GM15510 (cell line): Measurements from ENCODE around the gene HES6.

Experiments used
- POLR2A ChIP-seq: IDR thresholded peaks from 3 replicates; pipeline ENCODE4 v1.6.1; 2011; ENCODE audit warnings: borderline replicate concordance; ENCODE audit not compliant: insufficient read length; ENCODE audit errors: extremely low read depth

HES6 gene

DNA sequence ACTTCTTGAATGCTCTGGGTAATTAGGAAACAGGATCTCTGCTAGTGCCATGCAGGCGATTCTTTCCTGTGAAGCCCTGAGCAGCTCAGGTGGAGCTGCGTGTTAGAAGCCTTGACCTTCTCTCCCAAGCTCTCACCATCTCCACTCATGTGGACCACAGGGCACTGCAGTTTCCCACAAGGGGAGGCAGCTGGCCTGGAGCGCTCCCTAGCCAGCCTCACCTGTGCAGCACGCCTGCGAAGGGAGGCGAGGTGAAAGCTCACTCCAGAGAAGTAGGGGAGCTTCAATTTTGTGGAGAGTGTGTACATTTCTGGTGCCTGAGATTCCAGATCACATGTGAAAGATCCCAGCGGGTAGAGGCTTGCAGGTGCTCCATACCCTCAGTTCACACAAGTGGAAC lies 11.1 kb upstream of the HES6 start:
- TF ChIP-seq POLR2A, result no peak

DNA sequence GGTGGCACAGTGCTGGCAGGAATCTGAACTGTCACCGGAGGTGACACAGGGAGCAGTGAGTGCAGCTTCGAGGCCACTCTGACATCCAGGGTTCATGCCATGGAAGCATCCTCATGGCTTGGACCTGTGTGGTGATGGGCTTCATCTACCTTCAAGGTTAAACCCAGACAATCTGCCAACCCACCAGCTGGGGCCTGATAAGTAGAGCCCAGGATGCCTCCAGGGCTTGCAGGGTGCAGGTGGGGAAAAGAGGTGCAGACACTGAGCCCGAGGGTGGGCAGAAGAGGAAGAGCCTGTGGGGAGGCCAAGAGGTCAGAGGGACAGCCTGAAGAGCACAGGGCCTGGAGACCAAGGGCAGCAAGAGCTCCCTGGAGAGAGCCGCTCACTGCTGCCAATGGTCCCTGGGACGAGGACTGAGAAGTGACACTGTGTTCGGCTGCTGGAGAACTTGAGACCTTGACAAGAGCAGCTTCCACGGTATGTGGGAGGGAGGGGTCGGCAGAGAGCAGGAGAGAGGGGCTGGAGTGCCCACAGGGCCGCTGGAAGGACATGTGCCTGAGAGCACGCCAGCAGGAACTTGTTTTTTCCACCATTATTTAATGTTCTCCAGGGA lies 8.1 kb upstream of the HES6 start:
- no peak for TF ChIP-seq POLR2A

DNA sequence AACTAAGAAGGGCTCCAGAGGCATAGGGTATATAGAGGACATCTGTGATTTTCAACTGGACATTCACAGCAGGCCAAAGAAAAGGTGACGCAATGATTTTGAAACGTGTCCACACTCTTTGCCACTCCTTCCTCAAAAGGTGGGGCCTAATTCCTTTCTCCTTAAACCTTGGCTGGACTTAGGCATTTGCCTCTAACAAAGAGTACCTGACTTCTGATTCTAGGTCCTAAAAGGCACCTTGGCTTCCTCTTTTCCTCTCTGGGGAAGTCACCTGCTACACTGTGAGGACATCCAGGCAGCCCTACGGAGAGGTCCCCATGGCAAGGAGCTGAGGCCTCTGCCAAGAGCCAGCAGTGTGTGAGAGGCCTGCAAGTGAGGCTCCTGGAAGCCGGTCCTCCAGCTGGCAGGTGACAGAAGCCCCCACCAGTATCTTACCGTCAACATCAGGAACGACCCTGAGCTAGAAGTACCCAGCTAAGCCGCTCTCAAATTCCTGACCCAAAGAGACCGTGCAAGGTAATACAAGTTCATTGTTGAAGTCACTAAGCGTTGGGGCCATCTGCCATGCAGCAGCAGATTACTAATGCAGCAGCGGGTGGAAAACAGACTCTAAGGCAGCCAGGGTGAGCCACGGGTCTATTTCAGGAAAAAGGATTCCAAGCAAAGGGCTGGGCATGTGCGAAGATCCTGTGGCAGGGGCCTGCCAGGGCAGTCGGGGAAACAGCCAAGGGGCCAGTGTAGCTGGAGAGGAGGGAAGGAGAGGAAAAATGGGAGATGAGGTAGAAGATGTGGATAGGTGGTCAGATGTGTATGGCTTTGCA lies 7.4 kb upstream of the HES6 start:
- TF ChIP-seq POLR2A, result no peak

GRCh38 chr2:238244151-238244550 lies 4.3 kb upstream of the HES6 start:
- TF ChIP-seq POLR2A, result no peak

DNA sequence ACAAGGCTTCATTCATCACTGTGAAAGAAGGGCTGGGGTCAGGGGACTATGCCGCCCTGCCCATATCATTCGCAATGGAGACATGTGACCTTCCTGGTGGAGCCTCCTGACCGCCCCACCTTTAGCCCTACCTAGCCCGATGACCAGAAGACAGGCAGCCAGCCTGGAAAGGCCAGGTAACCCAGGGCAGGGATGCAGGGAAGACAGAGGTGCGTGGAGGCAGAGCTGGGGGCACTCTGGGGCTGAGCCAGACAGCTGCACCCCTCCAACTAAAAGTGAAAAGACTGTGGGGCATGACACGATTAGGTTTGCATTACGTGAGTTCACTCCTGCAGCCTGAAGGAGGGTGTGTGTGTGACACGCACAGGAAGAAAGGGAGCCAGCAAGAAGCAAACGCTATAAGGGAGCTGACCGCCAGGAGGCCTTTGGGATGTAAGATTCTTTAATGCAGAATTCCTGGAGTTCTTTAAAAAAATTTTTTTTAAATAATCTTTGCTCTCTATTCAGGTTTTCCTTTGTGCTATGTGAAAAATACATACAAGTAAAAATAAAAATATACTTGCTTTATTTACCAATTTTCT lies 3.7 kb upstream of the HES6 start:
- TF ChIP-seq POLR2A, result no peak

DNA sequence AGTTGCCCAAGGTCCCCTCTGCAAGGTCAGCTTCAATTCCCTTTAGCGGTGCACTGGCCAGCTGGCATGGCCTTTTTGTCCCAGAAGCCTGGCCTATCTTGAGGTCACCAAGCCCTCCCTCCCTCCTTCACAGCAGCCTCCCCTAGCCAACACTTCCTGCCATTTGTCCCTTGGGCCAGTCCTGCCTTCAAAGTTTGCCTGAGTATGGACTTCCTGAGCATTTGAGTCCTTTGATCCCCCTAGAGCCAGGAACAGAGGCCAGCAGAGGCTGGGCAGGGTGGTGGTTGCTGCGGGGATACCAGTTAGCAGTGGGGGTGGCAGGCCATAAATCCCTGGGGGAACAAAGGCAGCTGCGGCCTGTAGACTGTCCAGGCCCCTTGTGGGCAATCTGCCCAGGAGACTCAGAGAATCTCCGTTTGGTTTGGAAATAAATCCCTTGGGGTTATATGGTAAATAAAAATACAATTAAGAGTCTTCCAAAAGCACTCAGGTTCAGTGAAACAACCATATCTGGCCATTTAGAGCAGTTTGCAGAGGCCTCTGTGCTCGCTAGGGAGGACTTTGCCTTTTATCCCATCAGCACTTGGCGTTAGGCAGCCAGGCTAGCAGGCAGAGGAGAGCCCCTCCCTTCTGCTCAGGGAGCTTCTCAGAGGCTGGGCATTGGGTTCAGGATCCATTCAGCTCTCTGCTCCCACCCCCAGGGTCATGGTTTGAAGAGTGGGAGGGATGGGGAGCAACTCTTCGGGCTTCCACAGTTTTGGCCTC lies 3.1 kb upstream of the HES6 start:
- TF ChIP-seq POLR2A, result no peak

- no peak for TF ChIP-seq POLR2A
Observed at GRCh38 chr2:238241970-238242369, 2.1 kb upstream of the HES6 start.

DNA sequence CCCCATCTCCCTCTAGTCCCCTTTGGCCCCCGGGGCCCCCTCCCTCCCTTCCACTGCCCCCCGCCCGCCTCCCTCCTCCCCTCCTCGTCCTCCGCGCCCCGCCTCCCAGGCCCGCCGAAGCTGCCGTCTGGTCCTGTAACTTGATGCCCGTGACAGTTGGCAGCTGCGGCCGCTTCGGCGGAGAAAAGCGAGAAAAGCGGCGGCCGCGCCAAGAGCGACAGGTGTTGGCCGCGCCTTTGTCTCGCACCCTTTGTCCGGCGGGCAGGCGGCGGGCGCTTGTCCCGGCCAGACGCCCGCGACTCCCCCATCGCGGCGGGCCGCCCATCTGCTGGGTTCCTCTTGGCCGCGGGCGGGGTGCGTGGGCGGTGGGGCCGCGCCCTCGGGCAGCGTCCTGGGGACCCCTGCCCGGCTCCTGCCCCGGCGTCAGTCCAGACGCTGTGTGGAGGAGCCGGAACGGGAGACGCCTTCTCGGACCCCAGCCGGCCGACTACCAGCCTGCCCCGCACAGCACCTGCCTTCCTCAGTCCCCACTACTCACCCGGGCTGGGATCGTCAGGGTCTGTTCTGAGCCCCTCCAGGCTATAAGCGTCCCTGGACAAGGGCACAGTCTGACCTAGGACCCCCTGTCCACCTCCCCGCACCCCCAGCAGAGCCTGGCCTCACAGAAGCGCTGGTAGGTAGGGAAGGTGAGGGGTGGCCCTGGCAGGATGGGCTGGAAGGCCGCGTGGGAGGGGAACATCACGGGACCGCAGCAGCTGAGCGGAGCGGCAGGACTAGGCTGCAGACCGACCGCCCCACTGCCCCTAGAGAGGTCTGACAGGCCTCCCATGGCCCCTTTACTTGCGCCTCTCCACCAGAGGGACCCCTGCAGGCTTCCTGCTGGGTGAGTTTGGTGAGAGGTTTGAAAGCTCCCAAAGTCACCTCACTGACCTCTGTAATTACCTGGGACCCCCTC lies 1.2 kb upstream of the HES6 start:
- TF ChIP-seq POLR2A, result no peak

DNA sequence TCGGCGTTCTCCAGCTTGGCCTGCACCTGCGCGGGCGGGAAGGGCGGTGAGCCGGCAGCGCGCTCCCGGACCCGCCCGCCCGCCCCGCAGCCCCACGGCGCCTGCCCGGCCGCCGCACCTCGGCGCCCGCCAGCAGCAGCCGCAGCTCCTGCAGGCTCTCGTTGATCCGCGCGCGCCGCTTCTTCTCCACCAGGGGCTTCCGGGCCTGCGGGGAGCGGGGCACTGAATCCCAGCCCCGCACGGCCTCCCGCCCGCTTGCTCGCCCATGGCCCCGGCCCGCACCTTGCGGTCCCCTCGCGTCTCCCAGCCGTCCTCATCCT lies 335 bp downstream of the HES6 start:
- TF ChIP-seq POLR2A, result no peak

GRCh38 chr2:238238766-238239542 lies 884 bp downstream of the HES6 start:
- no peak for TF ChIP-seq POLR2A

GRCh38 chr2:238238311-238238765 lies 1.5 kb downstream of the HES6 start:
- no peak for TF ChIP-seq POLR2A

GRCh38 chr2:238237431-238238135 lies 2.3 kb downstream of the HES6 start:
- no peak for TF ChIP-seq POLR2A

DNA sequence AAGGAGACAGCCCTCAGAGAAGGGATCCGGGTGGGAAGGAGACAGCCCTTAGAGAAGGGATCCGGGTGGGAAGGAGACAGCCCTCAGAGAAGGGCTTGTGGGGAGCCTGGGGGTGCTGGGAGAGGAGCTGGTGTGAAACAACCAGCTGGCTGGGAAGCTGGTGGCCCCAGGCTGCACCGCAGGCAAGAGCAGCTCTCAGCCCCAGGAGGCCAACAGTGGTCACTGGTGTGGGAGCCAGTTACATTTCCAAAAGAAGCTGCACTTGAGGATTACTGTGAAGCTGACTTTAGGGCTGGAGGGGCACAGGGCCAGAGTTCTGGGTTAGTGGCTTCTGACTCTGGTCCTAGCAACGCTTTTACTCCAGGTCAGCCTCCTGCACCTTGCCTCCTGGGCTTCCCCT lies 3.3 kb downstream of the HES6 start:
- TF ChIP-seq POLR2A, result no peak
